ENCODE data around the gene HSPA14.

HSPA14 gene

DNA sequence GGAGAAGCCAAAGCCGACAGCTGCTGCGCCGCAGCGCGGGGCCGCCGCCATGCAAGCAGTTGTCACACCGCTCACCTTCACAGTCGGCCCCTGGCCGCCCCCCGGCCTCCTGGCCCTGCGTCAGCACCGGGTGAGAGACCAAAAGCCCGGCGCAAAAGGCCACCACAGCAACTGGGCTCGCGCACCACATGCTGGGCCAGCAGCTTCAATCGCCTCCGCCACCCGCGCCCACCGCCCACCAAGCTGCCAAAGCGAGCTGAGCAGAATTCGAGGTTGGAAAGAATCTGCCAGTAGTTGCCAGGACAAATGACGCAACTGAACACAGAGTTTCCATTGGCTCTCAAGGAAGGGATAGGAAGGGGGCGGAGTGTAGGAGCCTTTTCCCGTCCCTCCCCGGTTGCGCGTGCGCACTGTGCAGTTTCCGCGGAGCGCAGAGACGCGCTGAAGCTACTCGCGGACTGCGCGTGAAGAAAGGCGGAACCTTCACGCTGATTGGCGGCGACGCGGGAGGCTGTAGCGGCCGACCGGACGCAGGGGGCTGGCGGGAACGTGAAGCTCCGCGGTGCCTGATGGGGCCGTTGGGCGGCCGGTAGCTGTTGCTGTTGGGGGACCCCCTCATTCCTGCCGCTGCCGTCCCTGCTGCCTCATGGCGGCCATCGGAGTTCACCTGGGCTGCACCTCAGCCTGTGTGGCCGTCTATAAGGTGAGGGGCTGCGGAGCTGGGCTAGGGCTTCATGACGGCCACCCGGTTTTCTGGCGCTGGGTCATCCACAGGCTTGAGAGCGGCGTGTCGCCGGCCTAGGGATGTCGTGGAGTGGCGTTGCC is at the start of gene HSPA14, which contains the start of the genes CDNF and MSANTD7:
Gene HSPA14 (plus strand): TSS at position 550 of the 825 bp plus-strand sequence. CDS start 97 bp downstream, at position 647.
Gene CDNF (minus strand): TSS at position 281 of the 825 bp plus-strand sequence. CDS start 91 bp downstream, at position 190.
Gene MSANTD7 (plus strand): TSS at position 550 of the 825 bp plus-strand sequence. CDS start 3,979 bp downstream, outside the sequence.
- TF ChIP-seq CTCF (IDR thresholded peaks at IDR 0.05; ENCODE audit: borderline replicate concordance, insufficient read depth, low read depth, low read length), result no peak
- peak within 1 kb of the TSS; percentile 100 for H3K4me3 ChIP-seq (ENCODE audit: low read depth, low read length)

- H3K4me3 ChIP-seq (ENCODE audit: low read depth, low read length), result no peak overlapping the region
- no peak for TF ChIP-seq CTCF (IDR thresholded peaks at IDR 0.05; ENCODE audit: borderline replicate concordance, insufficient read depth, low read depth, low read length)
Measured at GRCh38 chr10:14798636-14799035, 39.5 kb upstream of the HSPA14 start.

DNA sequence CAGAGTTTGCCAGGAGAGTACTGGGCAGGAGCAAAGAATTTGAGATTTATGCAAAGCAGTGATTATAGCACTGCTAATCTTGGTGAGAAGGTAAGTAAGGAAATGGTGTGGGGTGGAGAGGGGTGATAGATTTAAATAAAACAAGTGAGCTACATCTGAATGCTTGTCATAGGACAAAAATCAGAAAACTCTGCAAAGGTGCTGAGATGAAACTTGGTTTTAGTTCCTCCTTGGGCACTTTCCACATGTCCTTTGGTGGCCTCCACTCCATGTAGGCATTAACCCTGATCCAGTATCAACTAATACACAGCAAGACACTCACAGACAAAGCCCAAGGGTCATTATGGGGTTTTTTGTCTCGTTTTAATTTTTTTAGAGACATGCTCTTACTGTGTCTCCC is 37.7 kb upstream of the HSPA14 start:
- H3K4me3 ChIP-seq (ENCODE audit: low read depth, low read length), result no peak overlapping the region
- no peak for TF ChIP-seq CTCF (IDR thresholded peaks at IDR 0.05; ENCODE audit: borderline replicate concordance, insufficient read depth, low read depth, low read length)

DNA sequence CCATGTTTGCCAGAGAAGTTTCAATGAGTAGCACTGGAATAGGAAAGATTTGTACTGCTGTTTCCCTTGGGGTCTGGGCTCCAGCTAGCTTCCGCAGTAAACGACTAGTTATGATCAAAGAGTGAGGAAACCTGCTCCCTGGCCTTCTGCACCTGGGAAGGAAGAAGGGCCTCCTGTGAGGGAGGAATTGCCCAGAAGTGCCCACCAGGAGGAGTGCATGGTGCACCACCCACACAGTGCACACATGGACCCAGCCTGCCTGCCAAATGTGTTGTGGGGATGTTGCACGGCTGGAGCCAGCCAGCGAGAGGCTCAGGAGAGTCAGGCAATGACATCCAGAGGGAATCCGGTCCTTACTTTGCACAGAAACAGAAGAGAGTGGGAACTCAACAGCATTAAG is 36.4 kb upstream of the HSPA14 start:
- H3K4me3 ChIP-seq (ENCODE audit: low read depth, low read length), result no peak overlapping the region
- TF ChIP-seq CTCF (IDR thresholded peaks at IDR 0.05; ENCODE audit: borderline replicate concordance, insufficient read depth, low read depth, low read length), result 0 out of 2 replicates have a peak, but pooled peaks have one; percentile 4

GRCh38 chr10:14803827-14804226 is 34.3 kb upstream of the HSPA14 start:
- TF ChIP-seq CTCF (IDR thresholded peaks at IDR 0.05; ENCODE audit: borderline replicate concordance, insufficient read depth, low read depth, low read length), result no peak
- H3K4me3 ChIP-seq (ENCODE audit: low read depth, low read length), result no peak overlapping the region

GRCh38 chr10:14806318-14806717 is 31.8 kb upstream of the HSPA14 start:
- no peak overlapping the region for H3K4me3 ChIP-seq (ENCODE audit: low read depth, low read length)
- TF ChIP-seq CTCF (IDR thresholded peaks at IDR 0.05; ENCODE audit: borderline replicate concordance, insufficient read depth, low read depth, low read length), result no peak

Measured in GM12875 (cell line).